T-helper 22 cell (primary cell): ENCODE results near the gene PAOX.

ENCODE experiments used
- DNase-seq: peaks from one replicate; pipeline ENCODE4 v3.0.0-alpha.2; 2020; ENCODE audit warnings: low read depth

Gene PAOX

DNA sequence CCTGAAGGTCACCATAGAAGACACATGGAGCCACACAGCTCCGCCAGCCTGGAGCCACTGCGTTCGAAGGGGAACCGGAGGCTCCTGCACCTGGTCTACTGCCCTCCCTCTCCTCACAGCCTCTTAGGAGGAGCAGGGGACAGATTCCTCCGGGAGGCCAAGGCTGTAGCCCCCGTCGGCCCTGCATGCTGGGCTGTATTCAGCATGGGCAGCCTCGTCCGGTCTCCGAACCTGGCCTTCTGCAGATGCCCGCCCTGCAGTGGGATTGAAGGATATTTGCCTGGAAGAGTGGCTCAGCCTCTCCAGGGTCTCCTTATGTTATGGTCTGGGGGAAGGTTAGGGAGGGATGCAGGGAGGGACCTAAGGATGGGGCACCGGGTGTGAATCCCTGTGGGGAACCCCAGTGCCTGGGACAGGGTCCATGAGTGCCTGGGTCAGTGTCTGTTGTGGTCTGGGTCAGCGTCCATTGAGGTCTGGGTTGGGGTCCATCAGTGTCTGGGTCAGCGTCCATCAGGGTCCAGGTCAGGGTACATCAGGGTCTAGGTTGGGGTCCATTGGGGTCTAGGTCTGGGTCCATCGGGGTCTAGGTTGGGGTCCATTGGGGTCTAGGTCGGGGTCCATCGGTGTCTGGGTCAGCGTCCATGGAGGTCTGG, 61.7 kb downstream of the PAOX start:
- no peak for DNase-seq
